WERI-Rb-1 (cell line): Measurements from ENCODE around the gene GIPR.

ENCODE experiments used
- DNase-seq: peaks from one replicate; pipeline ENCODE4 v3.0.0-alpha.2; 2020
- H3K27ac ChIP-seq: fragments of 250-450 bp; sonication (Bioruptor Pico); 2 replicates; pipeline ENCODE4 v1.5.1; 2020; ENCODE audit warnings: mild to moderate bottlenecking, moderate library complexity
- H3K27me3 ChIP-seq: fragments of 250-450 bp; sonication (Bioruptor Pico); 2 replicates; pipeline ENCODE4 v1.5.1; 2021; ENCODE audit warnings: mild to moderate bottlenecking, low read depth, moderate library complexity; ENCODE audit not compliant: insufficient read depth, severe bottlenecking
- H3K36me3 ChIP-seq: fragments of 250-450 bp; sonication (Bioruptor Pico); 2 replicates; pipeline ENCODE4 v1.5.1; 2020; ENCODE audit warnings: mild to moderate bottlenecking, moderate library complexity
- H3K4me3 ChIP-seq: 2 replicates; pipeline ENCODE4 v1.5.1; 2011; ENCODE audit warnings: low read depth, mild to moderate bottlenecking, control low read depth, low read length
- H3K9me3 ChIP-seq: fragments of 250-450 bp; sonication (Bioruptor Pico); 2 replicates; pipeline ENCODE4 v1.5.1; 2021; ENCODE audit warnings: mild to moderate bottlenecking, moderate library complexity; ENCODE audit not compliant: severe bottlenecking
- CTCF ChIP-seq: IDR thresholded peaks from 2 replicates; pipeline ENCODE4 v1.5.1; 2011; ENCODE audit warnings: low read depth, mild to moderate bottlenecking, control low read depth, inconsistent platforms, low read length

GIPR gene

DNA sequence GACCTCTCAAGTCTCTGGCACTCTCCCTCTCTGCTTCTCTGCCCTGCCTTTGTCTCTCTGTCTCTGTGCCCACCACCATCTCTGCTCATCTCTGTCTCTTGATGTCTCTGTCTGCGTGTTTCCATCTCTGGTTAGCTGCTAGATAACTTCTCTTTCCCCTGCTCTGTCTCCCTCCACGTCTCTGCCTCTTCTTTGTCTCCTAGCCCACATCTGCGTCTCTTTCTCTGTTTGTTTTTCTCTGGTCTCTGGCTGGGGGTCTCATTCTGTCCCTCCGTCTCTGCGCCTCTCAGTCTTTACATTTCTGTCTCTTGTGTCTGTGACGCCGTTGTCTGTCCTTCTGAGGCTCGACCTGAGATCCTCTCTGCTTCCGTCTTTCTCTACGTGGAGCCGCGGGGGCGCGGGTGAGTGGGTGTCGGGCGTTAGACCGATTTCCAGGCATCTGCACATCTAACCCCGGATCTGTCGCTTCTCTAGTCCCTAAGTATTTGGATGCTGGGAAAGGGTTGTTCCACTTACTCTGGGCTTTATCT is 386 bp downstream of the GIPR start:
- no peak for TF ChIP-seq CTCF
- H3K27ac ChIP-seq, result peak overlapping the region; percentile 34
- H3K36me3 ChIP-seq, result no peaks in the 10 kb centered on the region
- H3K4me3 ChIP-seq, result peak overlapping the region; percentile 50
- DNase-seq, result no peak
- H3K27me3 ChIP-seq, result no peaks in the 10 kb centered on the region
- no peaks in the 10 kb centered on the region for H3K9me3 ChIP-seq

- Histone ChIP-seq H3K27me3 (no peaks in the 10 kb centered on the region), H3K4me3 (no peak overlapping the region), H3K9me3 (no peaks in the 10 kb centered on the region), H3K27ac (no peak overlapping the region), H3K36me3 (no peaks in the 10 kb centered on the region)
- no peak for TF ChIP-seq CTCF
- DNase-seq, result no peak
Observed at GRCh38 chr19:45670670-45671453, 2.8 kb downstream of the GIPR start.

DNA sequence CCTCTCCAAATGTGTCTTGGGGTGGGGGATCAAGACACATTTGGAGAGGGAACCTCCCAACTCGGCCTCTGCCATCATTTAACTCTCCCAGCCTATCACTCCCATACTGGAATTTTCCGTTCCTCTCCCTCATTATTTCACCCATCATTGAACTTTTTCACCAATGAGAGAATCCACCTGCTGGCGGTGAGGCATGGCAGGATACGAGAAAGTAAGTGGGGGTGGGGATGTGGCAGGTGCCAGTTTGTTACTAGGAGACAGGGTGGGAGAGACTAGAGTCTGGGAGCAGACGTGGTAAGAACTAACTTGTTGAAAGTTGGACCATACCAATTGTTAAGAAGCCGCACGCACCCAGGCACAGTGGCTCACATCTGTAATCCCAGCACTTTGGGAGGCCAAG is 6.9 kb downstream of the GIPR start:
- no peak overlapping the region for H3K4me3 ChIP-seq
- no peak overlapping the region for H3K27ac ChIP-seq
- no peak for TF ChIP-seq CTCF
- H3K36me3 ChIP-seq, result no peaks in the 10 kb centered on the region
- no peaks in the 10 kb centered on the region for H3K27me3 ChIP-seq
- H3K9me3 ChIP-seq, result no peaks in the 10 kb centered on the region
- DNase-seq, result no peak

DNA sequence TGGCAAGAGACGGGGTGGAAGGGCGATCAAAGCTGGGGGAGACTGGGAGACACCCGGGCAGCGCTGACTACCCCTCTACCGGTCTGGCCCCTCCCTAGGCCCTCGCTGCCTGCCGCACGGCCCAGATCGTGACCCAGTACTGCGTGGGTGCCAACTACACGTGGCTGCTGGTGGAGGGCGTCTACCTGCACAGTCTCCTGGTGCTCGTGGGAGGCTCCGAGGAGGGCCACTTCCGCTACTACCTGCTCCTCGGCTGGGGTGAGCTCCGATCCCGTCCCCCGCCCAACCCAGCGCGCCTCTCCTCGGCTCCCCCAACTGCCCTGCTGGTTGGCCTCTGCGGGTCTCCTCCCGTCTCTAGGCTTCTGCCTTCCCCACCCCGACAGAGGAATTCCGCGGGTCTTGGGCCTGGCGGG is 8.8 kb downstream of the GIPR start:
- Histone ChIP-seq H3K27ac (no peak overlapping the region), H3K36me3 (no peaks in the 10 kb centered on the region), H3K9me3 (no peaks in the 10 kb centered on the region), H3K27me3 (no peaks in the 10 kb centered on the region), H3K4me3 (no peak overlapping the region)
- TF ChIP-seq CTCF, result no peak
- DNase-seq, result no peak

DNA sequence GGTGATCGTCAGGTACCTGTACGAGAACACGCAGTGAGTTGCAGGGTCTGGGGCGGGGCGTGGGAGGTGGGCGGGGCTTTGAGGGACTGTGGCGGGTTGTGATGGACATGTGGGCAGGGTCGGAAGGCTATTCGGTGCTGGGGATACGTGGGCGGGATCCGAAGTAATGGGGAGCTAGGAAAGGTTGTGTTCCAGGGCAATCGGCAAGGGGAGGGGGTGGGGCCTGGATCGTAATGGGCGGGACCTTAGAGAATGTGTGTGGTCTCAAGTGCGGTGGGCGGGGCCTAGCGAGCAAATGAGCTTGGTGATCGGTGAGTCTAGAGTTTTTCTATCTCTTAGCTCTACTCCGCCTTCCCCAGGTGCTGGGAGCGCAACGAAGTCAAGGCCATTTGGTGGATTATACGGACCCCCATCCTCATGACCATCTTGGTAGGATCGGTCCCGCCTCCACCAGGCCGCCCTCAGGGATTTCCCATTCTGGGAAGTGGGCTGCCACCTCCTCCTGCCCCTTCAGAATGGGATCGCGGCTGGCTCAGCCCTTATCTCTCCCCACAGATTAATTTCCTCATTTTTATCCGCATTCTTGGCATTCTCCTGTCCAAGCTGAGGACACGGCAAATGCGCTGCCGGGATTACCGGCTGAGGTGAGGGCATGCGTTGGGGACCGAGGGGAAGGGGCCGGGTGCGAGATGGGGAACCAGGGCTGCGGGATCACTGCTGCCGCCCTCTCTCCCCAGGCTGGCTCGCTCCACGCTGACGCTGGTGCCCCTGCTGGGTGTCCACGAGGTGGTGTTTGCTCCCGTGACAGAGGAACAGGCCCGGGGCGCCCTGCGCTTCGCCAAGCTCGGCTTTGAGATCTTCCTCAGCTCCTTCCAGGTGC is 9.6 kb downstream of the GIPR start:
- Histone ChIP-seq H3K9me3 (no peaks in the 10 kb centered on the region), H3K27ac (no peak overlapping the region), H3K36me3 (no peaks in the 10 kb centered on the region), H3K27me3 (no peaks in the 10 kb centered on the region), H3K4me3 (no peak overlapping the region)
- TF ChIP-seq CTCF, result no peak
- no peak for DNase-seq
